PFSK-1 (cell line): Measurements from ENCODE around the gene ADAMTSL1.

Experiments
- FOXP2 ChIP-seq: optimal IDR thresholded peaks from 2 replicates; pipeline ENCODE3; 2011; ENCODE audit warnings: borderline replicate concordance, control low read depth, inconsistent platforms; ENCODE audit not compliant: insufficient read depth; ENCODE audit errors: extremely low read length, extremely low read depth
- POLR2AphosphoS5 ChIP-seq: IDR thresholded peaks from 2 replicates; pipeline ENCODE4 v1.6.1; 2012; ENCODE audit warnings: low read depth, mild to moderate bottlenecking, control low read depth, low read length, moderate library complexity
- REST ChIP-seq, 2 experiments: IDR thresholded peaks; 2 replicates each; pipeline versions ENCODE4 v1.6.1 to v1.8.0; 2011 to 2012; ENCODE audit warnings: low read depth in 2 of 2, low read length in 2 of 2, control low read depth in 1 of 2, inconsistent platforms in 1 of 2, mild to moderate bottlenecking in 1 of 2, moderate library complexity in 1 of 2; ENCODE audit not compliant: insufficient read depth in 1 of 2
- SIN3A ChIP-seq: IDR thresholded peaks from 2 replicates; pipeline ENCODE4 v1.6.1; 2012; ENCODE audit warnings: mild to moderate bottlenecking, low read length, moderate library complexity, borderline replicate concordance; ENCODE audit not compliant: insufficient read depth
- TAF1 ChIP-seq: IDR thresholded peaks from 2 replicates; pipeline ENCODE4 v1.6.1; 2012; ENCODE audit warnings: low read length, control low read depth, borderline replicate concordance; ENCODE audit not compliant: insufficient read depth

DNA sequence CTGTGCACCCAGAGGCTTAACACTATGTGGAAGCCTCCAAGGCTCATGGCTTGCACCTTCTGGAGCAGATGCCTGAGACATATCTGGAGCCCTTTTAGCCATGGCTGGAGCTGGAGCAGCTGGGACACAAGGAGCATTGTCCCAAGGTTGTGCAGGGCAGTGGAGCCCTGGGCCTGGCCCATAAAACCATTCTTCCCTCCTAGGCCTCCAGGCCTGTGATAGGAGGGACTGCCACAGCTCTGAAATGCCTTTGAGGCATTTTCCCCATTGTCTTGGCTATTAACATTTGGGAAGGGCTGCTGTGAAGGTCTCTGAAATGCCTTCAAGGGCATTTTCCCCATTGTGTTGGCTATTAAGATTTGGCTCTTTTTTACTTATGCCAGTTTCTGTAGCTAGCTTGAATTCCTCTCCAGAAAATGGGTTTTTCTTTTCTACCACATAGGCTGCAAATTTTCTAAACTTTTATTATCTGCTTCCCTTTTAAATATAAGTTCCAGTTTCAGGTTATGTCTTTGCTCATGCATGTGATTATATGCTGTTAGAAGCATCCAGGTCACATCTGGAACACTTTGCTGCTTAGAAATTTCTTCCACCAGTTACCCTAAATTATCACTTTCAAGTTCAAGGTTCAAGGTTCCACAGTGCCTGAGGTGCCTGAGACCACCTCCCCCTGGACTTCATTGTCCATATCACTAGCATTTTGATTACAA lies 221.2 kb downstream of the ADAMTSL1 start:
- TF ChIP-seq SIN3A (no peak), POLR2AphosphoS5 (no peak), REST (IDR thresholded peaks at IDR 0.05; ENCODE audit: insufficient read depth in 1 of 2, low read depth in 2 of 2, low read length in 2 of 2) (no peak), TAF1 (no peak), FOXP2 (no peak)
